ENCODE results near the gene MTA2.

MTA2 gene

GRCh38 chr11:62612366-62613290 lies 11.0 kb upstream of the MTA2 start, which contains the start of the genes EML3 and ROM1:
TSS of gene EML3 (minus strand) at chr11:62612775. CDS start at chr11:62612457, 318 bp downstream.
TSS of gene ROM1 (plus strand) at chr11:62613257. CDS start at chr11:62613282, 25 bp downstream.
- DNase-seq = peak; percentile 34

- peak; percentile 41 for DNase-seq
Observed at GRCh38 chr11:62611705-62612365, 10.2 kb upstream of the MTA2 start.

- DNase-seq = no peak
Observed at GRCh38 chr11:62610814-62611704, 9.4 kb upstream of the MTA2 start.

DNA sequence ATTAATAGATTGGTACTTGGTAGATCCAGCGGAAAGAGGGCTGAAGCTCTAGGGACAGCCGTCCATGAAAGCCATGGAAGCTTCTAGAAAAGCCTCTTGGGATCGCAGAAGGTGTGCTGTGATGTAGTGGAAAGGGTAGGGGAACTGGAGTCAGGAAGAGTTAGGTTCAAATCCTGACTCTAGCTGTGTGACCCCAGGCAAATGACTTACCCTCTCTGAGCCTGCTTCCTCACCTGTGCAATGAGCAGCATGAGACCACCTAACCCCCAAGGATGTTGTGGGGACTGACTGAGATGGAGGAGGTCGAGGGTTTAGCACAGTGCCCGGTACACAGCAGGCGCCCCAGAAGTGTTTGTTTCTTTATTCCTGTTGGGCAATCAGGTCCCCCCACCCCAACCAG lies 8.7 kb upstream of the MTA2 start:
- no peak for DNase-seq

DNA sequence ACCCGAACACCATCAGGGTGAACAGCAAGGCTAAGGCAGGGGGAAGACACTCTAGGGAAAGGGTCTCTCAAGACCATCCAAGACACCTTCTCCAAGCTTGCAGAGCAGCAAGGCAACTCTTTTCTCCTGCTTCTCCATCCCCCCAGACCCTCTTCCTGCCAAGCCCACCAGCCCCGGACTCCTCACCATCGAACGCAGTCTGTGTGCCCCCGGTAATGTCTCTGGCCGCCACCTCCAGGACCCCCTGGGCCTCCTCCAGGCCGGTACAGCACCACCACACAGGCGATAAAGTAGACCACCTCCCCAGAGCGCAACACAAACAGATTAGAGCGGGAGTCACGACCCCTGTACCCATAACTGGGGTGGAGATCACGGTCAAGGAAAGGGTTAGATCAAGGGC lies 7.1 kb upstream of the MTA2 start:
- DNase-seq = no peak

DNA sequence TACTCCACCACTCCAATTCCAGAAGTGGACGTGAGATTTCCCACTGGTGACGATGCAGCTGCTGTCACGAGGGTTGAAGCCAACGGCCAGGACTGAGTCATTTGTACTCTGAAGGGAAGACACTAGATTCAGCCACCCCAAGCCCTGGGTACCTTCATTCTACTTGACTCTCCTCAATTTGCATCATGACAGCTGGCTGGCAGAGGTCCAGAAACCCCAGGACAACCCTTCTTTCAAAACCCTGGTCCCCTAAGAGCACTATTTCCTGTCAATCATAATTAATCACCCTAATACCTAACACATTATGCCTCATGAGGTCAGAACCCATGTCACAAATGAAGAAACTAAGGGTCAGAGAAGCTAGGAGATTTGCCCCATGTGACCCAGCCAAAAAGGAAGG lies 6.0 kb upstream of the MTA2 start:
- DNase-seq = no peak

DNA sequence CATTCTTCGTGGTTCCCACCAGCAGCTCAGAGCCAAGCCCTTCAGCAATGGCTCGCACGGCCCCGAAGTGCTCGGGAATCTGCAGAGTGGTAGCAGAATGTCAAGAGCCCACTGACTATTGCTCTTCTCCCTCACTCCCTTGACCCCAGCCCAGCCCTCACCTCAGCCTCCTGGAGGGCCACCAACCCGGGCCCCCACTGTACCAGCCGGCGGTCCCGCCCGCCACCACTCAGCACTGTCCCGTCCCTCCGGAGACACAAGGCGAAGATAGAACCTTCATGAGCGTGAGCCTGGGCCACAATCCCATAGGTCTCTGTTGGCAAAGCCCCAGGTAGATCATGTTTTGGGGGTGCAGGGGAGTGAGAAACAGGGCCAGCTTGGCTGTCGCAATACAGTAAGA lies 4.2 kb upstream of the MTA2 start:
- DNase-seq = no peak

DNA sequence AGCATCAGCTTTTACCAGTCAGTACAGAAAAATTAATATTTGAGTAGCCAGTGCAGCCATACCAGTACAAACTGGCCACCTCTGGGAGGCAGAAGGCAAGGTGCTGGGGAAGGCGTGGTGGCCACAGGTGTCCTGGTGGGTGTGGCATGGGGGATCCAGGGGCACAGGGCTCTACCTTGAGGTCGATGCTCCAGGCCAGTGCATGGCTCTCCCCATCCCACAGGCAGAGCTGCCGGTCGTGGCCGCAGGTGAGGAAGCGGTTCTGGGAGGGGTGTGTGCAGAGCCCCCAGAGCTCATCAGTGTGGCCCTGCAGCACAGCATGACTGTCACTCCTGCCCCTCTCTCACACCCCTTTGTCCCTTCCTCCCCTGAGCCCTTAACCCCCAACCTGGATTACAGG lies 3.8 kb upstream of the MTA2 start:
- DNase-seq = no peak

DNA sequence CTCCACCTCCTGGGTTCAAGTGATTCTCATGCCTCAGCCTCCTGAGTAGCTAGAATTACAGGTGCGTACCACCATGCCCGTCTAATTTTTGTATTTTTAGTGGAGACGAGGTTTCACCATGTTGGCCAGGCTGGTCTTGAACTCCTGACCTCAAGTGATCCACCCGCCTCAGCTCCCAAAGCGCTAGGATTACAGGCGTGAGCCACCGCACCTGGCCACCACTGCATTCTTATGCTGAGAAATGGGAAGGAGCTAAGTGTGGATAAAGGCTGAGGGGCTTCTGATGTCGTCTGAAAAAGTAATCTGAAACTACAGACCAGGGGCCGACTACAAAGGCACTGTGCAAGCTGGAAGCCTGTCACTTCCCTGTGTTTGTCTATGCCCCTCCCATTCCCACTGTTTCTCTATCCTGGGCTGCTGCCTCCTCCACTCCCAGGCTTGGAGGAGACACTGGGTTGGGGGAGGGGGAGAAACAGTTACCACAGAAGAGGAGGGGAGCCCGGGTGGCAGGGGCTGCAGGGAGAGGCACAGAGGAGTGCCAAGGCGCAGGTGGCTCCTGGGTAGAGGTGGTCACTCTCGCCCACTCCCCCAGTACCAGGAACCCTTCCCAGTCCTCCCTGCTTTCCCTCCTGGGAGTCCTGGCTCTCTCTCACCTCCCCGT lies 2.9 kb upstream of the MTA2 start:
- no peak for DNase-seq

DNA sequence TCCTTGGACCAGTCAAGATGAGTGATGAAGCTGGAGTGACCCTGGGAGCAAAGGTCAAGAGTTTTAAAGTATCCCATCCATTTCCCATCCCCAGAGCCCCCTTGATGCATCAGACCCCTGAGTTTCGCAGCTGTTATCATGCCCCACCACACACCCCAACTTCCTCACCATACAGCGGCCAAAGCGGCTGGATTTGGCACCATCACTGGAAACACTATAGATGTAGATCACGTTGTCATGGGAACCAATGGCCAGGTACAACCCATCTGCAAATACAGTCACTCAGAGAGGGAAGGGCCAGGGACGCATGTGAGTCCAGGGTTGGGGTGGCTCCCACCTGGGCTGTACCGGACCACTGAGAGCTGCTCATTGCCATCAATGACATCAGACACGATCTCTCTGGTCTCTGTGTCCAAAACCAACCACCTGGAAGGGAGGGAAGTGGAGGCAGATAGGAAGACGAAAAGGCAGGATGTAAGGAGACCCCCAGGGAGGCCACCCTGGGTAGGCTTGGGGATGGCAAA lies 2.2 kb upstream of the MTA2 start:
- DNase-seq = no peak

DNA sequence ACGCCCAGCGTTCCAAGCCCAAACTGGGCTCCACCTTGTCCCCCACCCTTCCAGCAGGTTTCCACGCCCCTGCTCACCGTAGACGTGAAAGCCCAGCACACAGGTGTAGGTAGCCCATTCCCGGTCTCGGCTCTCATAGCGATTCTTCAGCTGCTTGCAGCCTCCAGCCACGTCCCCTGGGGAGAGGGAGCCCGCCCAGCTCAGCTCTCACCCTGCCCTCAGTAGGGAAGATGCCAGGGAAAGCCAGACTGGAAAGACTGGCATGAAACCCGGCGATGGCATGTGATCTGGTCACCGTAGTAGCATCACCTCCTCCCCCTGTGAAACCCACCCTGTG lies 1.4 kb upstream of the MTA2 start:
- DNase-seq = peak; percentile 21

DNA sequence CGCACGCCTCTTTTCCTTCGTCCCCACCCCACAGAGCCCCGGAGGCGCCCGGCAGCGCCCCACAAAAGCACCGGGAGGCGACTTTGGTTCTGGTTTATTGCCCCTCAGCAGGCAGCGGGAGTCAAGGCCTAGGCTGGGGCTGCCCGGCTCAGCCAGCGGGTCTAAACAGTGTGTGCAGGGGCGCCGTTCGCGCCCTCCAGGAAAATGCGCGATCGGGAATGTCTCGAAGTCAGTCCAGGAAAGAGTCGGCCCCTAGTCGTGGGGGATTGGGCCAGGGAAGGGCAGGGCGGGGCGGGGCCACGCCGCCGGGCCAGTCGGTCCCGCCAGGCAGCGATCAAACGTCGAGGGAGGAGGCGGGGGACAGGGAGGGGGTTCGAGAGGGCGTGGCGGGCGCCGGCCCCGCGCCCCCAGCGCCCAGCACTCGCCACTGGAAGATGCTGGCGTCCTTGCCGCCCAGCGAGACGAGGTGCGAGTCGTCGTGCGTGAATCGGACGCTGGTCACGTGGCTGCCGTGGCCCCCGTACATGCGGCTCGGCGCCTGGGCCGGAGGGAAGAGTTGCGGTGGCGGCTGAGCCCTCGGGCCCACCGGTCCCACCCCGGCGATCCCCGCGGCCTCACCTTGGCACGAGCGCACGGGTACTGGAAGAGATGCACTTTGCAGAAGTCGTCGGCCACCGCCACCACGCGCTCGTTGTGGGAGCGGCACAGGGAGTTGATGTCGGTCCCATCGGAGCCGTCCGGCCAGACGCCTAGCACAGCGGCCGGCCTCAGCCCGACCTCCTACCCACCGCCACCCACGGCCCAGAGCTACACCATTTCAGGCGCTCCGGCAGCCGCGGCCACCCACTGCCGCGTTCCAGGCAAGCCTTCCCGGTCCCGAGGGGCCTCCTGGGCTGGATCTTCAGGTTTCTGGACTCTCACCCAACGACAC lies 741 bp upstream of the MTA2 start:
- DNase-seq = peak; percentile 68

DNA sequence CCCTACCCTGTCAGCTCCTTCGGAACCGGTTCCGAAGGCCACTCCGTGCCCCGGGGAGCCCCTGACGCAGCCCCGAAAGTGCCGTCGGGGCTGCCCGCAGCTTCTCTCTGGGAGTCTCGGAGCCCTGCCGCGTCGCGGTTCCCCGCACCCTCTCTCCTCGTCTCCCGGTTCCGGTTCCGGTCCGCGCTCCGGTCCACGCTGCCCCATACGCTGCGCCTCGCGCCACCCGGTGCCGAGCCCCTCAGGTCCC lies 618 bp downstream of the MTA2 start:
- DNase-seq = no peak

DNA sequence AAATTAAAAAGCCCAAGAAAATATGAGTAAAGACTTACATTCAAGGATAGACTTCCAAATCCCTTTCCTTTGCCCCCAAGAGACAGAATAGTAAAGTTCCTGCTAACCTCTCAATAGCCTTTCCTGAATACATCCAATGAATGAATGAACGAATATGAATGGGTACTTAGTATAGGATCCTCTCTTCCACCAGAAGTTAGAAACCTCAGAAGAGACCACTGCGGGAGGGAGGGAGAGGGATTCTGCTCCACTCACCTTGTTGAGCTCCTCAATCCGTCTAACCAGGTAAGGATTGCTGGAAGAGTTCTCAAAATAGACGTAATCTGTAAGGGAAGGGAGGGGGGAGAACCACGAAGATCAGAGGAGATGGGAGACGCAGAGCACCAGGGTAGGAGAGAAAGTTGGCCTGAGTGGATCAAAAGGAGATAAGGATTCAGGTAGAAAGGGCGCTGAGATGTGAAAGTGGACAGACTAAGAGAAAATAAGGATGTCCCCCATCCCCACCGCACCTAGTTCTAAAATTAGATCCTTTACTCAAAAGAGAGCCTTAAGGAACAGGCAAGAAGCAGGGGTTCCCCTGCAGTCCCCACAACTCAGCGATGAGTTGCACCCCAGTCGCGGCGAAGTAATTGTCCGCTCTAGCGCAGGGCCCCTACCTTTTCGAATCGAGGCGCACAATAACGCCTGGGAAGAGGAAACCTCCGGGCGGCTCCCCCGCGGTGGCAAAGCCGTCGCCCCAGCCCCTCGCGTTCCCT lies 1.1 kb downstream of the MTA2 start:
- DNase-seq = no peak

DNA sequence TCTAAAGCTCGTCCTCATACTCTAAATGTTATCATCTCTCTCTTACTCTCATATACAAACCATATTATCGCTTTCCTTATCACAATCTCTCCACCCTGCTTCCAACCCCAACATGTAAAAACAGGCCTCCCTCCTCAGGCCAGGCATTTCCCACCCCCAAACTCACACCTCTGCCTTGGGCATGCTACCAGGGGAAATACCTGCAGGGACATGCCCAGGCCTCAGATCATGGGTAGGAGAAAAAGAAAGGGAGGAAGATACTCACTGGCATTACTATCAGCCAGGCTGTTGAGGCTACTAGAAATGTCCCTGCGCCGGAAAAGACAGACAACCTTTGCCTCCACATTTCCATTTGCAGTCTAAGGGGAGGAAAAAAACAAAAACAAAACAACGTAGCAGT lies 1.8 kb downstream of the MTA2 start:
- no peak for DNase-seq

- peak; percentile 88 for DNase-seq
Observed at GRCh38 chr11:62599069-62599696, 2.5 kb downstream of the MTA2 start.

- no peak for DNase-seq
Observed at GRCh38 chr11:62595124-62595523, 6.5 kb downstream of the MTA2 start.

DNA sequence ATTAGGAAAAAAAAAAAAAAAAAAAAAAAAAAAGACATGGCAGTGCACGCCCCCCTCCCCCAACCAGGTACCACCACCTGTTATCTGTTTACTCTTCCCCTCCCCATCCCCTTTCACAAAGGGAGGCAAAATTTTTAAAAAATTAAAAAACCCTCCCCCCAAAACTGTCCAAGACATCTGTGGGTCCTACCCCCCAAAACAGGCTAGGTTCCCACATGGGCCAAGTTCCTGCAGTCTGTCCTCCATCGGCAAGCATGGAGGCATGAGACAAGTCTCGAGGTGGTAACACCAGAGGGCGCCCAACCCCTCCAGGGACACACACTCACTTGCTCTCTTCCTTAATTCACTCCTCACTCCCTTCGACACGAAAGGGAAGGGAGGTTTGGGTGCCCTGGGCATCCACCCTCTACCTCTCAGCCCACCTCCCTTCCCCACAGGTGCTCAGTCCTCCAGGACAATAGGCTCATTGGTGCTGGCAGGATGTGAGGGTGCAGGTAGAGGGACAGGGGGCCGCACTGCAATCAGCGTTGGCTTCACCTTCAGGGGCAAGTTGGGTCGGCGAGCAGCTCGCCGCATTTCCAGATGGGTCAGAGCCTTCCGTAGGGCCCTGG lies 8.1 kb downstream of the MTA2 start:
- DNase-seq = peak; percentile 3

- DNase-seq = no peak
Observed at GRCh38 chr11:62592989-62593421, 8.7 kb downstream of the MTA2 start.

Data from DMS79 (cell line).